ENCODE measurements around the gene MPZL1.

Gene MPZL1

GRCh38 chr1:167791281-167792187 is 69.8 kb downstream of the MPZL1 start:
- TF ChIP-seq CEBPB (IDR thresholded peaks at IDR 0.05) (no peak), CREB1 (IDR thresholded peaks at IDR 0.05; ENCODE audit: low read depth) (no peak), RAD21 (IDR thresholded peaks at IDR 0.05; ENCODE audit: low read depth) (no peak), TAF1 (IDR thresholded peaks at IDR 0.05; ENCODE audit: low read depth) (no peak)

GRCh38 chr1:167792188-167792565 is 70.4 kb downstream of the MPZL1 start:
- no peak for TF ChIP-seq MAX (IDR thresholded peaks at IDR 0.05)
- no peak for TF ChIP-seq RAD21 (IDR thresholded peaks at IDR 0.05; ENCODE audit: low read depth)
- no peak for TF ChIP-seq NFIC (IDR thresholded peaks at IDR 0.05)
- no peak for TF ChIP-seq EP300 (IDR thresholded peaks at IDR 0.05; ENCODE audit: borderline replicate concordance)
- TF ChIP-seq REST (IDR thresholded peaks at IDR 0.05; ENCODE audit: low read depth) = no peak
- no peak for TF ChIP-seq CEBPB (IDR thresholded peaks at IDR 0.05)
- no peak for TF ChIP-seq TCF12 (IDR thresholded peaks at IDR 0.05; ENCODE audit: low read depth)
- no peak for TF ChIP-seq ZBTB7A (IDR thresholded peaks at IDR 0.05; ENCODE audit: low read depth)
- TF ChIP-seq TEAD4 (IDR thresholded peaks at IDR 0.05) = no peak
- no peak for TF ChIP-seq TAF1 (IDR thresholded peaks at IDR 0.05; ENCODE audit: low read depth)
- TF ChIP-seq FOXM1 (IDR thresholded peaks at IDR 0.05; ENCODE audit: borderline replicate concordance, low read depth) = no peak
- no peak for TF ChIP-seq YY1 (IDR thresholded peaks at IDR 0.05; ENCODE audit: low read depth)
- TF ChIP-seq EGR1 (IDR thresholded peaks at IDR 0.05) = no peak
- no peak for TF ChIP-seq USF1 (IDR thresholded peaks at IDR 0.05)

DNA sequence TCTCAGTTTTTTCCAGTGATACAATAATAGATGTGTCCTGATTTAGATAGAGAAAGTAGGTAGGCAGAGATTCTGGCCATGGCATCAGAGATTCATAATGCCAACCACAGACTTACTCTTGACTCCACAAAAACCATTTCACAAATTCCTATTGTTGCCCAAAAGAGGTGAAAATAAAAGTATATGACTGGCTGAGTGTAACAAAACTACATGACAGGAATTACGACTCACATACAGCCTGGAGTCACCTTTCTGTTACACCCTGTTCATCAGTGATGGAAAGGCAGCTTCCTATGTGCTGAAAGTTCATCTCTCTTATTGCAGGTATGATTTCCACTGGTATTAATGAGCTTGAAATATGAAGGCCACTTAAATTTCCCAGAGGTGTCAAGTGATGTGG is 72.3 kb downstream of the MPZL1 start:
- TF ChIP-seq RAD21 (IDR thresholded peaks at IDR 0.05; ENCODE audit: low read depth) = no peak
- no peak for TF ChIP-seq USF1 (IDR thresholded peaks at IDR 0.05)
- TF ChIP-seq YY1 (IDR thresholded peaks at IDR 0.05; ENCODE audit: low read depth) = no peak
- no peak for TF ChIP-seq MAX (IDR thresholded peaks at IDR 0.05)
- no peak for TF ChIP-seq TCF12 (IDR thresholded peaks at IDR 0.05; ENCODE audit: low read depth)
- TF ChIP-seq FOXM1 (IDR thresholded peaks at IDR 0.05; ENCODE audit: borderline replicate concordance, low read depth) = no peak
- no peak for TF ChIP-seq REST (IDR thresholded peaks at IDR 0.05; ENCODE audit: low read depth)
- no peak for TF ChIP-seq TAF1 (IDR thresholded peaks at IDR 0.05; ENCODE audit: low read depth)
- no peak for TF ChIP-seq NFIC (IDR thresholded peaks at IDR 0.05)
- TF ChIP-seq CREB1 (IDR thresholded peaks at IDR 0.05; ENCODE audit: low read depth) = no peak
- TF ChIP-seq CEBPB (IDR thresholded peaks at IDR 0.05) = no peak
- no peak for TF ChIP-seq TEAD4 (IDR thresholded peaks at IDR 0.05)
- TF ChIP-seq EP300 (IDR thresholded peaks at IDR 0.05; ENCODE audit: borderline replicate concordance) = no peak

GRCh38 chr1:167795810-167796740 is 74.3 kb downstream of the MPZL1 start:
- TF ChIP-seq TAF1 (IDR thresholded peaks at IDR 0.05; ENCODE audit: low read depth) (no peak), CREB1 (IDR thresholded peaks at IDR 0.05; ENCODE audit: low read depth) (no peak), MAX (IDR thresholded peaks at IDR 0.05) (no peak), YY1 (IDR thresholded peaks at IDR 0.05; ENCODE audit: low read depth) (no peak), USF1 (IDR thresholded peaks at IDR 0.05) (no peak), EP300 (IDR thresholded peaks at IDR 0.05; ENCODE audit: borderline replicate concordance) (no peak), EGR1 (IDR thresholded peaks at IDR 0.05) (no peak), ZBTB7A (IDR thresholded peaks at IDR 0.05; ENCODE audit: low read depth) (no peak), TEAD4 (IDR thresholded peaks at IDR 0.05) (no peak), REST (IDR thresholded peaks at IDR 0.05; ENCODE audit: low read depth) (no peak), NFIC (IDR thresholded peaks at IDR 0.05) (no peak), CEBPB (IDR thresholded peaks at IDR 0.05) (no peak), TCF12 (IDR thresholded peaks at IDR 0.05; ENCODE audit: low read depth) (no peak), FOXM1 (IDR thresholded peaks at IDR 0.05; ENCODE audit: borderline replicate concordance, low read depth) (no peak), RAD21 (IDR thresholded peaks at IDR 0.05; ENCODE audit: low read depth) (no peak)
